IPS-NIHi7 (cell line): ENCODE results near the gene PACS1.

Experiments
- DNase-seq: peaks from one replicate; pipeline ENCODE4 v3.0.0; 2012; ENCODE audit warnings: mixed read lengths; ENCODE audit errors: extremely low spot score

PACS1 gene

GRCh38 chr11:66142370-66143263 is 72.5 kb downstream of the PACS1 start:
- DNase-seq, result no peak

DNA sequence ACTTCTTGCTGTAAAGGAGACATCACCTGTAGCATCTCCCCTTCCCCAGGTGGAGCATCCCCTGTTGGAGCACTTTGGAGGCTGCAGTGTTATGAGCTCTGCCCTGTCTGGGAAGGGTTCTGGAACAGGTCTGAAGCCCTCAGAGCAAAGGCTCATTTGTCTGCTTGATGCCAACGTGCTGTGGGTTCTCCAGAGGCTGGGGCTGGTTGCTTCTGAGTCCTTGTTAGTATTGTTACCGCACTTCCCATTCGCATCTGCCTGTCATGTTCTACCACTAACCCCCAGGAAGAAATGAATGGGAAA is 73.1 kb downstream of the PACS1 start:
- DNase-seq, result no peak

DNA sequence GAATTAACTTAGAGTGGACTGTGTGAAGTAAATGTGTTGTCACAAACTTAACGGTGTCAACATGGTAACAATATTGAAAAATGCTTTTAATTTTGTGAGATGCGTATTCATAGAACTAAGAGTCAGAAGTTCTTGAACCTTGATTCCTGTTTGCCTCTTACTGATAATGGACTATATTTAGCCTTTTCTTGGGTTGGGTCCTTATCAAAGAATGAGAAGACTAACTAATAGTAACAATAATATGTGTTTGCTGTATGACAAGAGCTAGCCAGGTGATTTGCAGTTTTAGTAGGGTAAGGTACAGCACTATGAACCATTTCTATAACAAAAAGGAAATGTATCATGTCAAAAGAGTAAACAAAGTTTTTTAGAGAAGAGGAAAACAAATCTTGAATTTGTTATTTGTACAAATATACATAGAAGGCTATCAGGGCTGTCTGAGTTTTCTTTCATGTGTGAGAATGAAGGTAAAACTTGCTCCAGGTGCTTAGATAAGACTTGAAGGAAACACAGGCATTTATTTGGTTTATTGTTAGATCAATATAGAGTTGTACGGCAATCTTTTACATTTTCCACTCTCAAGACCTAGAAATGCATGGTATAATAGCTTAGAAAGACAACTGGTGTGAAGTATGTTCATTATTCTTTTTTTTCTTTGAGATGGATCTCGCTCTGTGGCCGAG is 74.1 kb downstream of the PACS1 start:
- no peak for DNase-seq

DNA sequence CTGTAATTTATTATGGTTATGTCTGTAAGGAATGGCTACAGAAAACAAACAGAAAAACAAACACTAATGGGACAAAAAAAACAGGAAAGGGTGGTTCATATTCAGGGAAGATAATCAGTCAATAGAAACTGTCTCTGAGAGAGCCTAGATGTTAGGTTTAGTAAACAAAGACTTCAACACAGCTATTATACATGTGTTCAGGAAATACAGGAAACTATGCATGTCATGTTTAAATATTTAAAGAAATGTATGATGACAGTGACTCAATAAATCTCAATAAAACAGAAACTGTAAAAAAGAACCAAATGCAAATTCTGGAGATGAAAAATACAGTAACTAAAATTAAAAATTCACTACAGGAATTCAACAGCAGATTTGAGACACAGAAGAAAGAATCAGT is 76.0 kb downstream of the PACS1 start:
- DNase-seq, result no peak

DNA sequence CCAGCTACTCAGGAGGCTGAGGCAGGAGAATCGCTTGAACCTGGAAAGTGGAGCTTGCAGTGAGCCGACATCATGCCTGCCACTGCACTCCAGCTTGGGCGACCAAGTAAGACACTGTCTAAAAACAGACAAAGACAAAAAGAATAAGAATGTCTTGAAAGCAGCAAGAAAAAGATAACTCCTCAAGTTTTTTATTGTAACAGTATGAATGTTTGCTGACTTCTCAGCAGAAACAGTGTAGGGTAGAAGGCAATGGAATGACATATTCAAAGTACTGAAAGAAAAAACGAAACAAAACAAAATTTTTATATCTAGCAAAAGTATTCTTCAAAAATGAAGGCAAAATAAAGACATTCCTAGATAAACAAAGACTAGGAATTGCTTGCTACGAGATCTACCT is 76.9 kb downstream of the PACS1 start:
- no peak for DNase-seq

DNA sequence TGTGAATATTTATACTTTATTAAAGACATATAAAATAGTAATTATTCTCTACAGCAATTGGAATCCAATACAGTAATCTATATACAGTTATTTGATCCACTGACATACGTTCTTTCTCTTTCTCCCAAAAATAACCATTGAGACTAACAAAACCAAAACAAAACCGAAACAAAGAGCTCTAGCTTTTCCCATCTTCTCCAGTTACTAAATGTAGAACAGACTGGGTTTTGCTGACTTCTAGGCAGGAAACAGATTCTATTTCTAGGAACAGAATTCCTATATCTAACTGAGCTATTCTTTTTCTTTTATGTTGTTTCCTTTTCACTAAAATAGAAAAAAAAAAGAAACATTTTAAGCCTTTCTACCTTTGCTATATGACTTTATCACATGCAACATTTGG is 80.1 kb downstream of the PACS1 start:
- no peak for DNase-seq

DNA sequence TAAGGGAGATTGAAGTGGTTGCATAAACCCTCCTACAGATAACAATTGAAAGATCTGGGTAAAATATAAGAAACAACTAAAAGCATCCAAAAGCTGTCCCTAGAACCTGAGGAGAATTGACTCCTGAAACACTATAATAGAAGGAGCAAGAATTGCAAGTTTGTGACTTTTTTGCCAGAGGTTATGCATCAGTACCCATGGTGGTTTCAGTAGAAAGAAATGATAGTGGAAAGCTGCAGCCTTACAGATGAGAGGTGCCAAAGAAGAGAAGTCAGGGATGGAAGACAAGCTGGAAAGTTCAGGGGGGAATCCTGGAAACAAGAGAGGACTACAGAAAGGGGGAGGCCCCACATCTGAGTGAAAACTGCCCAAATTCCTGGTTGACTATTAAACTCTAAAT is 80.7 kb downstream of the PACS1 start:
- no peak for DNase-seq

DNA sequence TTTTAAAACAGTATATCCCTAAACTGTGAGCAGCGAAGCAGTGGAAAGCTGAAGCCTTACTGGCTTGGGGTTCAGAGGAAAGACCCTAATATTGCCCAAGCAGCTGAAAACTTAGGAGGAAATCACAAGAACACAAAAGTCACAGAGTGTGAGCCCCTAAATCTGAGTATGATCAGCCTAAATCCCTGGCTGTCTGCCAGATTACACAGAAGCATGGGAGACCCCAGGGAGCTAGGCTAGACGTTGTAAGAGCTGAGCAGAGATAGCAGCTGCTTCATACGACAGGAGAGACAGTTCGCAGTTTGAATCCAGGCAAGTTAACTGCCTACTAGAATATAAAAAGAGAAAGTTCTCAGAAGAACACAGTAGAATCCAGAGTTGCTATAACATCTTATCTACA is 81.2 kb downstream of the PACS1 start:
- DNase-seq, result no peak

GRCh38 chr11:66154109-66154508 is 84.0 kb downstream of the PACS1 start:
- no peak for DNase-seq

GRCh38 chr11:66155387-66156073 is 85.5 kb downstream of the PACS1 start:
- DNase-seq, result no peak

DNA sequence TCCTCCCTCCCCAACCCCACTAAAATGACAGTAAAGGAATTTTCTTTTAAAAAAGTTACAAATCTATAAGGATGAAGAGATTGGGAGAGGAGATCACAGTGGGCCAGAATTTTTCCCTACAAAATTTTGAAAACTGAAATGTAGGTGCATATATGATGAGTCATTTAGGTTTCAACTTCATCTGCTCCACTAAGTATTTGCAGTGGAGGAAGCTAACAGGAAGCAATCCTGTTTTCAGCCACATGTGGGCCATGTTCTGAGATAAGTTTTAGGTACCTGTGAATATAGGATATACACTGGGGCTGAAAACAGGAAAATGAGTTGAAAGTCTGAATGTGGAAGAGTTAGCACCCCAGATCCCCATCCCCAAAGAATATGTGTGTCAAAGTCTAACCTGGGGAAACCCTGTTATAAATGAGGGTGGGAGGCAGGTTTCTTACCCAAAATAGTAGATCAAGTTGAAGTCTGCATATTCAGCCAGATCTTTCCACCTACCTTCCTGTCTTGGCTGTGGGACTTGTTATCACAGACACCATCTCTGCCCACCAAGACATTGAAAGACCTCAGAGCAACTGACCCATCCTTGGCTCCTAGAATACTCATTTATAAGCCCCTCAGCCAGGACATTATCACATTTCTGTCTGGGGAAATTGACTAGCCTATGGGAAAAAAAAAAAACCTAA is 87.3 kb downstream of the PACS1 start:
- DNase-seq, result no peak

DNA sequence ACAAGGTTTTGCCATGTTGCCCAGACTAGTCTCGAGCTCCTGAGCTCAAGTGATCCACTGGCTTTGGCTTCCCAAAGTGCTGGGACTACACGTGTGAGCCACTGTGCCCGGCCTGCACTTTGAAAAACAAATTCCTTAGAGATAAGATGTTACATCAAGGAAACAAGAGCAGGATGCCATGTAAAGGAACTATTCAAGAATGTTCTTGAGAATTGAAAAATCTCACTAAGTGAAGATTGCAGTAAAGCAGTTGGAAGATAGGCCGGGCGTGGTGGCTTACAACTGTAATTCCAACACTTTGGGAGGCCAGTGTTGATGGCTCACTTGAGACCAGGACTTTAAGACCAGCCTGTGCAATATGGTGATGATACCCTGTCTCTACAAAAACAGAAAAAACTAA is 88.1 kb downstream of the PACS1 start:
- no peak for DNase-seq

DNA sequence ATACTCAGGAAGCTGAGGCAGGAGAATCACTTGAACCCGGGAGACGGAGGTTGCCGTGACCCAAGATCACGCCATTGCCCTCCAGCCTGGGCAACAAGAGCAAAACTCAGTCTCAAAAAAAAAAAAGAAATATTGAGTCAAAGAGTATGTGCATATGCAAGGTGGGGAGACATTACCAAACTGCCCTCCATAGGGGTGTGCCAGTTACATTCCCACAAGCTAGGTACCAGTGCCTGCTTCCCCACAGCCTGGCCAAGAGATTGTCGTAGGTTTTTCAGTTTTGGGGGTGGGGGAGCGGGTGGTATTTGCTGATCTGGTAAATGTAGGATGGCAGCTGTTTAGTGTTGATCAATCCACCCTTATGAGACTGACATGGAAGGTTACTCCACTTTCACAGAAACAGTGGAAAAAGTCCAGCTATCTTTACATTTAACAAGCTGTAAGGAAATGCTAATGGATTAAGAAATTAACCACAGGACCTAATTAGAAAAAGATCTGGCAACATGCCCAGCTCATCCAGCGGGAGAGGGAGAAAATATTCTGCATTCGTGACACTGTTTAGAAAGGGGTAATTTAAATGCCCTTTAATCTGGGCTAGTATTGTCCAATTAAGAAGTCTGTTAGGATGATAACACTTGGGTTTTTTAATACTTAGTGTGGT is 89.4 kb downstream of the PACS1 start:
- no peak for DNase-seq

DNA sequence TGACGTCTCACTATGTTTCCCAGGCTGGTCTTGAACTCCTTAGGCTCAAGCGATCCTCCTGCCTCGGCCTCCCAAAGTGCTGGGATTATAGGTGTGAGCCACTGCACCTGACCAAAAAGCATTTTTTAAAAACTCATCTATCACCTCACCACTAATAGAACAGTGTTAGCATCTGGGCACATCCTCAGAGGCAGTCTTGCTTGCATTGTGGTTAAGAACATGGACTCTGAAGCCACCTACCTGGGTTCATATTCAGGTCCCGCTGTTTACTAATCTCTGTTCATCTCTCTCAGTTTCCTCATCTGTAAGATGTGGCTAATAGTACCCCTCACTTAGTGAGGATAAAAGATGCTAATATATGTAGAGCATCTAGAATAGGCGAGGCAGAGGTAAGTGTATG is 90.6 kb downstream of the PACS1 start:
- no peak for DNase-seq

DNA sequence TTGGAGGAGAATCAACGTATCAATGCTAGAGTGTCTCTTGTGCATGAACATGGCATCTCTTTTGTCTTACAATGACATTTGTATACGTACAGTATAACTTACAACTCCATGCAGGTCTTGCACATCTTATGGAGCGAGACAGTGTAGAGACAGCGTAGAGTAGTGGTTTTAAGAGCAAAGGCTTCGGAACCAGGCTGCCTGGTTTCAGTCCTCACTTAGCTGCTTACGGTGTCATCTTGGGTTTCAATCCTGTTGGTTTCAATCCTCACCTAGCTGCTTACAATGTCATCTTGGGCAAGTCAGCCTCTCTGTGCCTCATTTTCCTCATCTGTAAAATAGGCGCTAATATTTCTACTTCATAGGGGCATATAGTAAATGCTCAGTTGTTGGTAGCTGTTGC is 98.2 kb downstream of the PACS1 start:
- no peak for DNase-seq

DNA sequence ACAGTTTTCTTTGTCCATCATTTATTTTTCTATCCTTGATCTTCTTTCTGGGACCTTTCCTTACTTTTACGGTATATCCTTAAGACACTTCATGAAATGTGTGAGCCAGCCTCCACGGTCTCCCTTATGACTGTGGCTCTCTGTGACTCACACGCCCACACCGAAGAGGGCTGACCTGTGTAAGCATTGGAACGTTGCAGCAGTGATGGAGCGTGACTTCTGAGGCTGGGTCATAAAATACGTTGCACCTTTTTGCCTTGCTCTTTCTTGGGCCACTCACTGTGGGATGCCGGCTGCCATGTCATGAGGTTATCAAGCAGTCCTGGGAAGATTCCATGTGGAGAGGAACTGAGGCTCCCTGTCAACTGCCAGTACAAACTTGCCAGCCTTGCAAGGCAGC is 102.1 kb downstream of the PACS1 start:
- no peak for DNase-seq

DNA sequence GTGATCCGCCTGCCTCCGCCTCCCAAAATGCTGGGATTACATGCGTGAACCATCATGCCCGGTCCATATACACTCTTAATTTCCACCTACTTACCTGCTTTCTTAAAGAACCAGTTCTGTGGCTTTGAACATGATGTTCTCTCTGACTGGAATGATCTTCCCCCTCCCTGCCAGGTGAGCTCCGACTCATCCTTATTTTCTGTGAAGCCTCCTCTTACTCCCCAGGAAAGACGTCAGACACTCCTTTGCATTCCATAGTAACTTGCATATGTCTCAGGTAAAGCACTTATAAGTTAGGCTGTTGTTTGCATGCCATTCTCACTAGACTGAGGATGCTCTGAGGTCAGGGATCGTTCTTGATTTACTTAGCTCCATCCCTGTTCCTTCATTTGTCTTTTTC is 106.6 kb downstream of the PACS1 start:
- no peak for DNase-seq

DNA sequence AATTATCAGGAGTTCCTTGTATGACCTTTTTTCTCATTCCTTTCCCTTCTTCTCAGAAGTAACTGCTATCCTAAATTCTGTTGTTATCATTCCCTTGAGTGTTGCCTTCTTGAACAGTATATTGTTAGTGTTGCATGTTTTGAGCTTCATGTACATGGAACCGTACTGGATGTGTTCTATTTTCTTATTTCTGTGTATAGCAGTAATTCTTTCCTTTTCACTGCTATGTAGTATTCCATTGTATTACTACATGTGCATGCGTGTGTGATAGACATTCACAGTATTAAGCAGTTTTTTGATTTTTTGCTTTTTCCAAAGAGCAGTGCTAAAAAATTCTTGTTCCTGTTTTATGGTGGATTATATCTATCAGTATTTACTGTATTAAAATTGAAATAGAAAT is 108.1 kb downstream of the PACS1 start:
- DNase-seq, result no peak

DNA sequence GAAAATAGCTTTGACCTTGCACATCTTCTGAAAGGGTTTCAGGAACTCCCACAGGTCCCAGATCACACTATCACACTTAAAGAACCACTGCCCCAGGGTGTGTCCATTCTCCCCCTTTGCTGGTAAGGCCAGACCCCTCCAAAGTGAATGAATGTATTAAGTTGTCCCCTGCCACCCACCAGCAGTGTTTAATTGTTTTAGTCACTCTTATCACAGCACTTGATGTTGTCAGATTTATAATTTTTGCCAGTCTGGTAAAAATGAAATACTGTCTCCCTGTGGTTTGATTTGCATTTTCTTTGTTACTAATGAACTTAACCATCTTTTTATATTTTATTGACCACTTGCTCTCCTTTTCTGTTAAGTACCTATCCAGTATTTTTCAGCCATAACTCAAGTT is 108.8 kb downstream of the PACS1 start:
- DNase-seq, result no peak

- no peak for DNase-seq
Measured at GRCh38 chr11:66181632-66182315, 111.7 kb downstream of the PACS1 start.

DNA sequence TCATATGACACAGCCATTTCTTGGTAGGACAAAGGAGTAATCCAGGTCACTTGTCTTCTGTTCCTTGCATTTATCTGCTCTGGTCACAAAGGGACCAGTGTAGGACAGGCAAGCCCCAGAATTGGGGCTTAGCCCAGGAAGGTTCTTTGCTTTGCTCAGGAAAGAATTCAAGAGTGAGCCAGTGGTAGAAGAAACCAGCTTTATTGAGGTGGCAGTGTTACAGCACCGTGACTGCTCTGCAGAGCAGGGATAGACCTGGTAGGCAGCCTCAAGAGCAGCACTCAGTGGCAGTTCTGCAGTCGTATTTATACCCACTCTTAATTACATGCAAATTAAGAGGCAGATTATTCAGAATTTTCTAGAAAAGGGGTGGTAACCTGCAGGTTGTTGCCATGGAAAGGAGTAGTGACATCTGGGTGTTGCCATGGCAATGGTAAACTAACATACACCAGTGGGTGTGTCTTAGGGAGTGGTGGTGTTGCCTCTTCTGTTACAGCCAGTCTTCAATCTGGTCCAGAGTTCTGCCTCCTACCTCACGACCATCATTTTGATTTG is 113.5 kb downstream of the PACS1 start:
- DNase-seq, result no peak
